Bronchial epithelial cell (primary cell): ENCODE results near the gene LTBP3. TPM values are rescaled to one million over a fixed set of nuclear protein-coding genes. Genes with fewer than 3 reads are reported as not detected.

Experiments used
- DNase-seq: peaks from one replicate; pipeline ENCODE4 v3.0.0-alpha.2; 2010; ENCODE audit warnings: low read depth
- FAIRE-seq: peaks from 2 replicates; lab custom pipeline; 2011; peaks lifted over from hg19 to GRCh38; lab: Jason Lieb, UNC
- H3K27me3 ChIP-seq: 2 replicates; pipeline ENCODE4 v1.5.1; 2011; ENCODE audit warnings: low read length; ENCODE audit not compliant: control insufficient read depth, insufficient read depth
- H3K36me3 ChIP-seq: 2 replicates; pipeline ENCODE4 v1.5.1; 2011; ENCODE audit warnings: low read length; ENCODE audit not compliant: control insufficient read depth, insufficient read depth
- H3K4me3 ChIP-seq: 2 replicates; pipeline ENCODE4 v1.5.1; 2011; ENCODE audit warnings: mild to moderate bottlenecking, low read depth, low read length, control low read depth
- total RNA-seq: library from RNA; depleted of rRNA; stranded (reverse); fragments of >200 nt; gene quantifications from 2 replicates; pipeline ENCODE4 v1.2.1, GENCODE V29; 2014
- TF ChIP-seq, protein P1 (sequence below): IDR thresholded peaks from 2 replicates; pipeline ENCODE4 v1.5.1; 2011; ENCODE audit warnings: mild to moderate bottlenecking, moderate library complexity, low read length, control low read depth, inconsistent platforms; ENCODE audit not compliant: insufficient read depth, severe bottlenecking

LTBP3 gene
- total RNA-seq, 1 donor from 2014 or later = 35.0 TPM

- FAIRE-seq = peak; percentile 28
- no peak overlapping the region for H3K4me3 ChIP-seq
- peaks cover 29% of the 10 kb centered on the region for H3K36me3 ChIP-seq
- H3K27me3 ChIP-seq = no peaks in the 10 kb centered on the region
- DNase-seq = no peak
- TF ChIP-seq, protein P1, sequence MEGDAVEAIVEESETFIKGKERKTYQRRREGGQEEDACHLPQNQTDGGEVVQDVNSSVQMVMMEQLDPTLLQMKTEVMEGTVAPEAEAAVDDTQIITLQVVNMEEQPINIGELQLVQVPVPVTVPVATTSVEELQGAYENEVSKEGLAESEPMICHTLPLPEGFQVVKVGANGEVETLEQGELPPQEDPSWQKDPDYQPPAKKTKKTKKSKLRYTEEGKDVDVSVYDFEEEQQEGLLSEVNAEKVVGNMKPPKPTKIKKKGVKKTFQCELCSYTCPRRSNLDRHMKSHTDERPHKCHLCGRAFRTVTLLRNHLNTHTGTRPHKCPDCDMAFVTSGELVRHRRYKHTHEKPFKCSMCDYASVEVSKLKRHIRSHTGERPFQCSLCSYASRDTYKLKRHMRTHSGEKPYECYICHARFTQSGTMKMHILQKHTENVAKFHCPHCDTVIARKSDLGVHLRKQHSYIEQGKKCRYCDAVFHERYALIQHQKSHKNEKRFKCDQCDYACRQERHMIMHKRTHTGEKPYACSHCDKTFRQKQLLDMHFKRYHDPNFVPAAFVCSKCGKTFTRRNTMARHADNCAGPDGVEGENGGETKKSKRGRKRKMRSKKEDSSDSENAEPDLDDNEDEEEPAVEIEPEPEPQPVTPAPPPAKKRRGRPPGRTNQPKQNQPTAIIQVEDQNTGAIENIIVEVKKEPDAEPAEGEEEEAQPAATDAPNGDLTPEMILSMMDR = no peak
These were observed 20.0 kb upstream of the LTBP3 start for GRCh38 chr11:65578134-65578533.

DNA sequence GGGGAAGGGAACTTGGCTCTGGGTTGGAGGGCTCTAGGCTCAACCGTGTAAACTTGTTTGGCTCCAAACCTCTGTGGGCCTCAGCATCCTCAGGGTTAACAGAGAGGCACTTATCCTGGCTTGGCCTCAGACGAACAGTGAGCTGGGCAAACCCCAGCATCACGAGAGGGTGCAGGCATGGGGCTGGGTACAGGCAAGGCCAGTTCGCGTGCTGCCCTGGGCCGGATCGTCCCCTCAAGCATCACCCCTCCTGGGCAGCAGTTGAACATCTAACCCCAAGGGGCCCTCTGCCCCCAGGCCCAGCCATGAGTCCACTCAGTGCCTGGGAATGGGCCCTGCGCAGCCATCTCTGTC lies 19.6 kb upstream of the LTBP3 start:
- TF ChIP-seq, protein P1 = no peak
- peaks cover 29% of the 10 kb centered on the region for H3K36me3 ChIP-seq
- H3K4me3 ChIP-seq = no peak overlapping the region
- no peak for FAIRE-seq
- no peaks in the 10 kb centered on the region for H3K27me3 ChIP-seq
- no peak for DNase-seq

DNA sequence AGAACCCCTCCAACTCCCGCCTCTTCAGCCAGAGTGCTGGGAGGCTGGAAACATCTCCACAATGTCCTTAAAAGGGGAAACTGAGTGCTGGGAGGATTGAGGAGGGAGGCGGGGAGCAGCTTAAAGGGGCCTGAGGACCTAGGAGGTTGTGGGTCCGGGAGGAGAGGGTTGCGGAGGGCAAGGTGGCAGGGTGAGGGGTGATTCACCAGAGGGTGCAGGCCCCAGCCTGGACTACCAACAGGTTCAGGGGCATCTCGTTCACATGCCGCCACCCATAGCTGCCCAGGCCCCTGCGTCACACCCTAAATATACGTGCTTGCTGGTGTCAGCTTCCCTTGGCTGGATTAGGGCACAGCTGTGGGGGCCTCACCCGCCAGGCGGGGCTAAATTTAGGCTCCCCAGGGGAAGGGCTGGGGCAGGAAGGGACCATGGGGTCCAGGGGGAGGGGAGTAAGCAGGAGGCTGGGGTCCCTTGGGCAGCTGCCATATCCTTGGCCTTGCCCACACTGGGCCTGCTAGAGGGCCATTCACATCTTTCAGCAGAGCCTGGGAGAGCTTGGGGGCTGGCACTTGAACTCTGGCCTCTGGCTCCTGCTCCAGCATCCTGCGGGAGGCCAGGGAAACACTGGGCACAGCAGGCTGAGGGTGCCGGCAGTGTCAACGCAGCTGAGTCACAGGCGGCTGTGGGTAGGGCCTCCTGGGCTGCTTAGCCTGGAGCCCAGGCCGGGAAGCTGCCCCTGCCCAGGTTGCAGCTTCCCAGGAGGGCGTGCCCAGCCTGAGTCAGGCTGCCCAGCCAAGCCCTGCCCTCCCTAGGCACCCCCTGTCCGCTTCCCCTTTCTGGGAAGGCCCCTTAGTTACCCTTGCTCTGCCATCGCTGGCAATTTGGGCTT lies 19.0 kb upstream of the LTBP3 start:
- peak; percentile 84 for DNase-seq
- peak overlapping the region; percentile 63 for H3K4me3 ChIP-seq
- H3K27me3 ChIP-seq = no peaks in the 10 kb centered on the region
- TF ChIP-seq, protein P1 = no peak
- H3K36me3 ChIP-seq = peaks cover 29% of the 10 kb centered on the region
- peak; percentile 79 for FAIRE-seq

- DNase-seq = no peak
- TF ChIP-seq, protein P1 = no peak
- FAIRE-seq = no peak
- Histone ChIP-seq H3K4me3 (peak overlapping the region; percentile 63), H3K36me3 (peaks cover 24% of the 10 kb centered on the region), H3K27me3 (no peaks in the 10 kb centered on the region)
These were observed 18.2 kb upstream of the LTBP3 start for GRCh38 chr11:65576232-65576866.

- no peak for FAIRE-seq
These were observed 17.5 kb upstream of the LTBP3 start, which contains the start of gene EHBP1L1 for GRCh38 chr11:65575568-65576231. Gene EHBP1L1, plus strand, starts transcription at chr11:65576053. Its CDS starts 250 bp downstream, at chr11:65576303.

More at GRCh38 chr11:65575568-65576231, 17.5 kb upstream of the LTBP3 start, which contains the start of gene EHBP1L1:
- Histone ChIP-seq H3K4me3 (peak within 1 kb of the TSS; percentile 63), H3K27me3 (no peaks in the 10 kb centered on the region), H3K36me3 (peaks cover 19% of the 10 kb centered on the region)
- peak; percentile 61 for DNase-seq
- TF ChIP-seq, protein P1 = no peak
